Activated CD8-positive, alpha-beta memory T cell treated with anti-CD3 and anti-CD28 coated beads, Interleukin-2, amount 50 U/mL, for 24 hours (primary cell): ENCODE data around the gene EIF4G3.
"Not testable (repeated sequence)": the region's sequence is repeated elsewhere in the genome, so short reads cannot be mapped to it uniquely, and the experiment has no call there.

Experiments used
- DNase-seq: peaks from one replicate; pipeline ENCODE4 v3.0.0-alpha.2; 2020; ENCODE audit errors: extremely low read depth

EIF4G3 gene

GRCh38 chr1:21185221-21185731, 8.6 kb upstream of the EIF4G3 start:
- DNase-seq, result no peak

DNA sequence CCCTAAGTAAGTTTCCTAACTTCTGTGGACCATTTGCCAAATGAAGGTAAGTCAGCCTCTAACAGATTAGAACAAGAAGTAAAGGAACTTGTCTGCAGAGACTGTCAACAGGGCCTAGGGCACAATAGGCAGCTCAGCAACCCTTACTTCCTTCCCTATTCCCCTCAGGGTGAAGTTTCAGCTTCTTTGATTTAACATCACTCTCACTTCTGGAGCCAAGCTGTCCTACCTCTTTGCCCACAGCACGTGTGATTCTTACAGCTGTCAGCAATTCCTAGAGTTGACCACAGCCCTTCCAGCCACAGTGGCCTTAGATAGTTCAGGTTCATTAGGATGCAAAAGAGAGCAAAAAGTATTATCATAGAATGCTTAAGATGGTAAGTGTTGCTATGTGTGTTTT, 7.6 kb upstream of the EIF4G3 start:
- no peak for DNase-seq

- no peak for DNase-seq
These were observed 5.6 kb upstream of the EIF4G3 start for GRCh38 chr1:21182181-21182731.

GRCh38 chr1:21178271-21178670, 1.6 kb upstream of the EIF4G3 start:
- not testable (repeated sequence) for DNase-seq

DNA sequence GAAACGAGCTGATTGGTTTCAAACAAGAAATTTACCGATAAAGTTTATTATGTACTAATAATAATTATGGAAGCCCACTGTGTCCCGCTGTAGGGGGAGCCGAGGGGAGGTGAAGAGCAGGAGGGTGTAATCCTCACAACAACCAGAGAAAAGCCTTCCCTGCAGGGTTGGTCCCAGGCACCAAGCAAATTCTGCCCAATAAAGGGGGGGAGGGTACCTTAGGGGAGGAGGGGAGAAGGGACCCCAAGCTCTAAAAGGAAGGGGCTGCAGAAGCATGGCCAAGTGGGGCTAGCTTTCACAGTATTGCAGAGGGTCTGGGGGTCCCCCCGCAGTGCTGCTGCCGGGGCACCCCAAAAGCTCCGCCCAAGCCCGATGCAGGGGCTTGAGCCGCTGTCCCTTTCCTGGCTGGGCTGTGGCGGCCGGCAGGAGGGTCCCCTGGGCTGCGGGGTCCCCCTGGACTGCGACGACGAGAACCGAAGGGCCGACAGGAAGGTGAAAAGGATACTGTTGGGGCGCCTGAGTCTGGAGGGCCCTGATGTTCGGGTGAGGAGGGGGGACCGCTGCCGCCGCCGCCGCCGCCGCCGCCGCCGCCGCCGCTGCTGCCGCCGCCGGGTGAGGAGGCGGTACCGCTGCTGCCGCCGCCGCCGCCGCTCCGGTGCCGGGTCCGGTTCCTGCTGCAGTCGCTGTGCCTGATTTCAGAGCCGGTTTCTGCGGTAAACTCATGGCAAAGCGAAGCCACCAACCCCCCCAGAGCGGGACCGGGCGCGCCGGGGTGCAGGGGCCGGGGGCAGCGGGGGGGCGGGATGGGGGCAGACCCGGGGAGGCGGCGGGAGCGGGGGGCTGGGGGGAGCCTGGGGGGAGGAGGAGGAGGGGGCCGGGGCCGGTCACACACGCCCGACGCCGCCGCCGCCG, 771 bp downstream of the EIF4G3 start:
- no peak for DNase-seq

DNA sequence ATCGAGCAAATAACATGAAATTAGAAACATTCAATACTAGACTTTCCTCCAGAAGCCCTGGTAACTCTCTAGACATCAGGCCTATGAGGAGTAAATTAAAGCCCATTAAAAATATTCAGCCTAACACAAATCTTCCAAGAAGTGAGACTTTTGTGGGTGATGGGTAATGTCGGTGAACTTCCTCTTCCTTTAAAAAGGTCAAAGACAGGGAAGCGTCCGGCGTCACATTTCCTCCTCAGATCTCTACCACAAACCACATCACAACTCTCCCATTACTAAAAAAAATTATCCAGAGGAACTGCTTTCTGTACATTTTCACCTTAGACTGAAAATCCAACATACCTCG, 1.4 kb downstream of the EIF4G3 start:
- no peak for DNase-seq

DNA sequence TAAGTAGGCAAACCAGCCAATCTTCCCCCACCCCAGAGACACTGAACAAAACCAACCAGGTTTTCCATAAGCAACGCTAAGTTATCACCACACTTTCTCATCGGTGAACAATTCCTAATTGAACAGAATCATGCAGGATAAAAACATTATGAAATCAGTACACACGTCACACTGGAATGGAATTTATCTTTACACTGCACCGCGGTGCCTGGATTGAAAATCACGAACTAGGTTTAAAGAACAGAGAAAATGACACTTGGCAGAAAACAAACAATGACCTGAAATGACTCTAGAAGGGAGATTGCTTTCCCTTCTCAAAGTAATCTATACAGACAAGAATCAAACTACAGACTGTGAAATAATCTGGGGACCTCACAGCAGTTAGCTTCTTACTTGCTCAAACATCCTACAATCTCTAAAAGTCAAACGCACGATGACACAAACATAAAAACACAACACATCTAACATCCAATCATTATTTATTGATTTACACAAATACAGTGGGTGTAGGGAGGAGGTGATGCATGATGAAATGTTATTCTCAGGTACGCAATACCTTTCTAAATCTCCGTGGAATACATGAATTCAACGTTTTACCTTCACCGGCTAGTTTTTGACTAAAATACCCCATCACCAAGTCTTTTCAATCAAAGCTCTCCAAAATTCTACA, 1.9 kb downstream of the EIF4G3 start:
- DNase-seq, result no peak

GRCh38 chr1:21174230-21174629, 2.5 kb downstream of the EIF4G3 start:
- DNase-seq, result no peak

GRCh38 chr1:21173096-21173495, 3.6 kb downstream of the EIF4G3 start:
- not testable (repeated sequence) for DNase-seq

DNA sequence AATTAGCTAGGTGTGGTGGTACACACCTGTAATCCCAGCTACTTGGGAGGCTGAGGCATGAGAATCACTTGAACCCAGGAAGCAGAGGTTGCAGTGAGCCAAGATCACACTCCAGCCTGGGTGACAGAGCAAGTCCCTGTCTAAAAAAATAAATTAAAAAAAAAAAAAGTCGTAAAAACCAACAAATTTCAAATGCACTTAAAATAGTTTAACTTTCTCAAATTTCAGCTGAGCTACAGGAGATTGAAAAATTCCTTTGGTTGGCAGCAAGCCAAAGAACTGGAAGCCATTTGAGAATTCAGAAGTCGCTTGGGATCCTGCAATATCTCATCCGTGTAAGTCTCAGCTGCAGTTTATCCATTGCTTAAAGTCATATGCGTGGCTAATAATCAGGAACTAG, 5.9 kb downstream of the EIF4G3 start:
- DNase-seq, result not testable (repeated sequence)

DNA sequence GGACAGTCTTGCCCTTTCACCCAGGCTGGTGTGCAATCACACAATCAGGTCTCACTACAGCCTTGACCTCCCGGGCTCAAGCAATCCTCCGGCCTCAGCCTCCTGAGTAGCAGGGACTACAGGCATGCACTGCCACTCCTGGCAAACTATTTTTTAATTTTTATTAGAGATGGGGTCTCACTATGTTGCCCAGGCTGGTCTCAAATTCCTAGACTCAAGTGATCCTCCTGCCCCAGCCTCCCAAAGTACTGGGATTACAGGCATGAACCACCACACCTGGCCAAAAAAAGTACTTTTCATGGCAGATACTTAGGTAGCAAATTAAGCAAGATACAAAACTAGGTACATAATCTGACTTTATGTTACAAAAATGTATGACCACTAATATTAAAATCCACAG, 8.3 kb downstream of the EIF4G3 start:
- no peak for DNase-seq

DNA sequence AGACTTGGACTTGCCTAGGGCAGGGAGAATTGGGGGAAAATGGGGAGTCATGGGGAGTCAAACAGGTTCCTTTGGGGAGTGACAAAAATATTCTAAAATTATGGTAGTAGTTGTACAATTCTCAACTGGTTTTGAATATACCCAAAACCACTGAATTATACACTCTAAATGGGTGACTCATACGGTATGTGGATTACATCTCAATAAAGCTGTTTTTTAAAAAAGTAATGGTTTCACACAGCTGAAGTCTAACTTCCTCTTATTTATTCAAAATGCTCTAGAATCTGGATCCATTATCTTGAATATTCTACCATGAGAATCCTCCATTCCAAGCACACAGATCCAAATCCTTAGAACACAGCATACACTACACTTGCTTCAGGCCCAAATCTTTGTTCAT, 11.1 kb downstream of the EIF4G3 start:
- DNase-seq, result no peak

GRCh38 chr1:21165076-21165475, 11.6 kb downstream of the EIF4G3 start:
- DNase-seq, result no peak

GRCh38 chr1:21164266-21164665, 12.4 kb downstream of the EIF4G3 start:
- no peak for DNase-seq

- no peak for DNase-seq
These were observed 13.8 kb downstream of the EIF4G3 start for GRCh38 chr1:21162740-21163464.

DNA sequence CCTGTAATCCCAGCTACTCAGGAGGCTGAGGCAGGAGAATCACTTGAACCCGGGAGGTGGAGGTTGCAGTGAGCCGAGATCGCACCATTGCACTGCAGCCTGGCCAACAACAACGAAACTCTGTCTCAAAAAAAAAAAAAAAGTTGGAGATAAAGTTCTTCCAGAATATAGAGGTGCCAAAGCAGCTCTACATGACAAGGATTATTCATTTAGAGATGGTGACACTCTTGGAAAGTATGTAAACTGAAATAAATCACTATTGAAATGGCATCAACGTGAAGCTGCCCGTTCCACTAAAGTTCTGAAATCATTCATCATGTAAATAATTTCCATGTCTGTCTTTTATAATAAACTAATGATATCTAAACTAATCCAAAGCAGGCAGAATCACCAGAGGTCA, 14.9 kb downstream of the EIF4G3 start:
- DNase-seq, result no peak

DNA sequence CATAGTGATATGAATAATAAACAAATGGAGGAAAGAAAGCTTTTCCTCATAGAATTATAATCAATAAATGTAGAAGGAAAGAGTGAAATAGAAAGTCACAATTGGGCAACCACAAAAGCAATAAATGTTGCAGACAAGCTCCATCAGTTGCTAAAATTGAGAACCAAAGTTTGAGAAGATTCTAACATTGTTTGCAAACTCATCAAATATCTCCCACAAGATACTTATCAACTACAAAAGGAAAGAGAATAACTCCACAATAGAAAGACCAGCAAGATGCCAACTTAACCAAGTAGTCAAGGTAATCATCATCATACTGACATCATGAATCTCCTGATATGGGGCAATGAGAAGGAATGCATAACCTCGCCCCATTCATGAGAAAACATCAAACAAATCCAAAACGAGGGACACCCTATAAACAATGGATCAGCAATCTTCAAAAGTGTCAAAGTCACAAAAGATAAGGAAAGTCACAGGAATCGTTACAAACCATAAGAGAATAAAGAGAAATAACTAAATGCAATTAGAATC, 16.4 kb downstream of the EIF4G3 start:
- no peak for DNase-seq

DNA sequence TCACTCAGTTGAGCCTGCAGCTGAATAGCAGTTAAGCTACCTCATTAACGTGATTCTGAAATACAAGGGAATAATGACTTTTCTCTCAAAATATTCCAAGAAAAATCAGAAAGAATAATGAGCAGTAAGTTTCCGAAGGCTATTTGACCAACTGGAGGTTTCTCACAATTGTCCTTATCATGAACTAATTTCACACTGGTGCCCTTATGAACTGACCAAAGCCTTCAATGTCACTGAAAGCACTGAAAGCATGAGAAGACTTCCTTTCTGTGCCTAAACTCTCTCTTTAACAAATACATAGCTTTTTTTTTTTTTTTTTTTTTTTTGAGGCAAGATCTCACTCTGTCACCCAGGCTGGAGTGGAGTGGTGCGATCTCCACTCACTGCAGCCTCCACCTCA, 18.8 kb downstream of the EIF4G3 start:
- DNase-seq, result no peak

- DNase-seq, result no peak
These were observed 19.6 kb downstream of the EIF4G3 start for GRCh38 chr1:21157054-21157453.

DNA sequence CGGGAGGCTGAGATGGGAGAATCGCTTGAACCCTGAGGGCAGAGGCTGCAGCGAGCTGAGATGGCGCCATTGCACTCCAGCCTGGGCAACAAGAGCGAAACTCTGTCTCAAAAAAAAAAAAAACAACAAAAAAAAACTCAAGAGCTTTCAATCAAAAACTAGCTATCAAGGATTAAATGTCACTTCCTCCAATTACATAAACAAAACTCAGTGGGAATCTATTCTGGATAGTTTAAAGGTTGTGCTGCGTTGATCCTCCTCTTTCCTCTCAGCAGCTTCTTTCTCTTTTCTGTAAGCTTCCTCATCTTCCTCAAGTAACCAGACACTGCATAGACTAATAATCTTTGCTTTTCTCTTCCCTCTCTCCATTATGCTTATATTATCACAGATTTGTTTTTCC, 20.7 kb downstream of the EIF4G3 start:
- DNase-seq, result no peak

DNA sequence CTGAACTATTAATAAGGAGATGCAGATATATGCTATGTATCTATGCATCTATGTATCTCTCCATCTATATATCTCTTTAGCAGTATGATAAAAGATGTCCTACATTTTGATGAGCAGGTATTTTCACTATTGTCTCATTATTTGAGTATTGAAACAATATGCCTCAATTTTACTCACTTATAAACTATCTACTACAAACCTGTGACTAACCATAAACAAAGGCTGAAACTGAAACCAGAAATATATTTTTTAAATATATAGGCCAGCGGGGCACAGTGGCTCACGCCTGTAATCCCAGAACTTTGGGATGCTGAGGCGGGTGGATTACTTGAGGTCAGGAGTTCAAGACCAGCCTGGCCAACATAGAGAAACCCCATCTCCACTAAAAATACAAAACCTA, 22.0 kb downstream of the EIF4G3 start:
- no peak for DNase-seq

DNA sequence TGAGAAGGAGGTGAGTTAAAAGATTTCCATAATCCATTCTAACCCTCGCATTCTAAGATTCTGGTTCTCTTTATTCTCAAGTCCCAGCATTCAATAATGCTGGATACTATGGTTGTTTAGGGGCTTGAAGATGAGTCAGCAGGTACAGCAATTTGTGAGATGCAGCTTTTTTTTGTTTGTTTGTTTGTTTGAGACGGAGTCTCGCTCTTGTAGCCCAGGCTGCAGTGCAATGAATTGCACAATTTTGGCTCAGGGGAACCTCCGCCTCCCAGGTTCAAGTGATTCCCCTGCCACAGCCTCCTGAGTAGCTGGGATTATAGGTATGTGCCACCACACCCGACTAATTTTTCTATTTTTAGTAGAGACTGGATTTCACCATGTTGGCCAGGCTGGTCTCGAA, 23.3 kb downstream of the EIF4G3 start:
- no peak for DNase-seq
